Right atrium auricular region (tissue), 2 donors: ENCODE data around the gene ZNF79. TPM values are rescaled to one million over a fixed set of nuclear protein-coding genes. Genes with fewer than 3 reads are reported as not detected.

Experiments used
- DNase-seq: peaks from one replicate; pipeline ENCODE4 v3.0.0-alpha.2; 2019; ENCODE audit warnings: low spot score
- H3K27ac ChIP-seq, 2 donors: fragments of 200-600 bp; sonication (generic); 1 replicate in 1 of 2; 2 replicates in 1 of 2; pipeline ENCODE4 v1.5.1; 2016 to 2019
- H3K27me3 ChIP-seq, 2 donors: fragments of 200-600 bp; sonication (generic); one replicate each; pipeline versions ENCODE4 v1.5.1 to v1.6.0; 2017 to 2019
- H3K36me3 ChIP-seq: fragments of 200-600 bp; sonication (generic); one replicate; pipeline ENCODE4 v1.5.1; 2016
- H3K4me1 ChIP-seq, 2 donors: fragments of 200-600 bp; sonication (generic); one replicate each; pipeline versions ENCODE4 v1.5.1 to v1.6.0; 2017 to 2019
- H3K4me3 ChIP-seq, 2 donors: fragments of 200-600 bp; sonication (generic); 1 replicate in 1 of 2; 2 replicates in 1 of 2; pipeline ENCODE4 v1.5.1; 2017 to 2019; ENCODE audit warnings: mild to moderate bottlenecking in 1 of 2, moderate library complexity in 1 of 2
- H3K9me3 ChIP-seq, 2 donors: fragments of 200-600 bp; sonication (generic); one replicate each; pipeline ENCODE4 v1.5.1; 2019
- total RNA-seq, 2 donors: library from RNA; depleted of rRNA; stranded (reverse); fragments of >200 nt; gene quantifications; one replicate each; pipeline ENCODE4 v1.1.0, GENCODE V29; 2016
- TF ChIP-seq, protein P1 (sequence below), 2 donors: fragments of 200-600 bp; sonication (generic); IDR thresholded peaks; one replicate each; pipeline ENCODE4 v1.5.1; 2019; ENCODE audit warnings: antibody characterized with exemption in 2 of 2

The ZNF79 gene
- total RNA-seq, 2 donors from 2014 or later: 5.7 TPM

DNA sequence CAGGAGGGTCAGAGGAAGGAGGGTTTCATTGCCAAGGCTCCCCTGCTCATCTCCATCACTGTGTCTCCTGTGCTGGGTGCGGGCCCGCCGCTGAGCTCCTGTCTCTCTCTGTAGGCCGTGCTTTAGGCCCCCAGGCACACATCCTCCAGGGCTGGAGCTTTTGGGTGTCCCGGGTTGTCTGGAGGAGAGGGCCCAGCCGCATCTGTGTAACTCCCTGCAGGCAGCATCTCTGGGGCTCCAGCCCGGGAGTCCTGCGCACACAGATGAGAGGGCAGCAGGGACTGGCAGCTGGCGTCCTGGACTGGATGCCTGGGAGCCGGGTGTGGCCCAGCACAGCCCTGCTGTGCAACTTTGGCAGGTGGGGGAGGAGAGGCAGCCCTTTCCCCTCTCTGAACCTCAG is 67.3 kb downstream of the ZNF79 start:
- H3K27me3 ChIP-seq: no peaks in the 10 kb centered on the region
- H3K4me3 ChIP-seq: no peak overlapping the region
- no peak for DNase-seq
- H3K4me1 ChIP-seq: peaks cover 0 to 33% of the 10 kb centered on the region in 2 donors
- H3K9me3 ChIP-seq: no peaks in the 10 kb centered on the region
- peaks cover 69% of the 10 kb centered on the region for H3K36me3 ChIP-seq
- no peak overlapping the region for H3K27ac ChIP-seq
- TF ChIP-seq, protein P1, sequence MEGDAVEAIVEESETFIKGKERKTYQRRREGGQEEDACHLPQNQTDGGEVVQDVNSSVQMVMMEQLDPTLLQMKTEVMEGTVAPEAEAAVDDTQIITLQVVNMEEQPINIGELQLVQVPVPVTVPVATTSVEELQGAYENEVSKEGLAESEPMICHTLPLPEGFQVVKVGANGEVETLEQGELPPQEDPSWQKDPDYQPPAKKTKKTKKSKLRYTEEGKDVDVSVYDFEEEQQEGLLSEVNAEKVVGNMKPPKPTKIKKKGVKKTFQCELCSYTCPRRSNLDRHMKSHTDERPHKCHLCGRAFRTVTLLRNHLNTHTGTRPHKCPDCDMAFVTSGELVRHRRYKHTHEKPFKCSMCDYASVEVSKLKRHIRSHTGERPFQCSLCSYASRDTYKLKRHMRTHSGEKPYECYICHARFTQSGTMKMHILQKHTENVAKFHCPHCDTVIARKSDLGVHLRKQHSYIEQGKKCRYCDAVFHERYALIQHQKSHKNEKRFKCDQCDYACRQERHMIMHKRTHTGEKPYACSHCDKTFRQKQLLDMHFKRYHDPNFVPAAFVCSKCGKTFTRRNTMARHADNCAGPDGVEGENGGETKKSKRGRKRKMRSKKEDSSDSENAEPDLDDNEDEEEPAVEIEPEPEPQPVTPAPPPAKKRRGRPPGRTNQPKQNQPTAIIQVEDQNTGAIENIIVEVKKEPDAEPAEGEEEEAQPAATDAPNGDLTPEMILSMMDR (IDR thresholded peaks at IDR 0.05): no peak

DNA sequence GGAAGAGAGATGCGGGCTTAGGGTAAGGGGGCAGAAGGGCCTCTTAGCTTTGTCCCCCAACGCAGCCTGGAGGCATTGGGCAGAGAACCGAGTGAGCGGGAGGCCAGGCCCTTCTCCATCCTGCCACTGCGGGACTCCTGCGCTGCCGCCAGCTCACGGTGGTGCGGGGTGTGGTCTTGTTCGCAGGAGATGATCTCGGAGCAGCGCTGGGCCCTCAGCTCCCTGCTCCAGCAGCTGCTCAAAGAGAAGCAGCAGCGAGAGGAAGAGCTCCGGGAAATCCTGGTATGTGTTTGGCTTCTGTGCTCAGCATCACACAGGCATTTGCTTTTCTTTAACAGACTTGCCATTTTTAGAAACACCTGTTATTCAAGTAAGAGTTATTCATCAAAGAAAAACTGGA is 68.4 kb downstream of the ZNF79 start:
- no peak for DNase-seq
- Histone ChIP-seq H3K27ac (peak overlapping the region in 1 of 2 donors; percentile 82), H3K36me3 (peaks cover 68% of the 10 kb centered on the region), H3K4me3 (no peak overlapping the region), H3K27me3 (no peaks in the 10 kb centered on the region), H3K9me3 (no peaks in the 10 kb centered on the region), H3K4me1 (peaks cover 0 to 33% of the 10 kb centered on the region in 2 donors)
- TF ChIP-seq, protein P1 (IDR thresholded peaks at IDR 0.05): no peak

DNA sequence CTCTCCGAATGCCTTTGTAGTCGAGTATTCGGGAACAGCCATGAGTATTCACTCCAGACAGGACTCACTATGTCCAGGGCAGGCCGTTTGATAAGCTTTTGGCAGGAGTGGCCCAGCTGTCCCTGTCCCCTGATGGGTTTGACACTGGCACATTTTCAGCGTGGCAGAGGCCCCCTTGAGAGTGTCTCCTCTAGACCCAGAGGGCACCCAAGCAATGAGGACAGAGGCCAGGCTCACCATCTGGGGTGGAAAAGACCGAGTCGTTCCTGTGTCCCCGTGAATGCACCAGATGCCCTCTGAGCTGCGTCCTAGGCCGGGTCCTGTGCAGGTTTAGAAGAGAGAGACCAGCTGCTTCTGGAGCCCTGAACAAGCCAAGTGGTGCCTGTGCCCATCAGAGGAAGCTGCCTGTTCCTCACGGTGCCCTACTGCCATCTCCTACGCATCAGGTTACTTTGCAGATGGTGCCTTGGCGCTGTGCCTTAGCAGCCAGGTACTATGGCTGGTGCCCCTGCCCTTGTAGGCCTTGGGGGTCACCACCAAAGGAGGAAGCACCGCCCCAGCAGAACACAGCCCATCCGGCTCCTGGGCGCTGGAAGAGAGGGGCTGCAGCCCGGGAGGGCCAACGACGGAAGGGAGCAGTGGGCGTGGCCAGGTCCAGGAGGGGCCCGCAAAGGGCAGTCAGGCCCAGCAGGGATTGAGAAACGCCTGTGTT is 69.6 kb downstream of the ZNF79 start:
- H3K36me3 ChIP-seq: peaks cover 68% of the 10 kb centered on the region
- peak overlapping the region; percentile 82 to 88 for H3K27ac ChIP-seq
- H3K4me3 ChIP-seq: no peak overlapping the region

DNA sequence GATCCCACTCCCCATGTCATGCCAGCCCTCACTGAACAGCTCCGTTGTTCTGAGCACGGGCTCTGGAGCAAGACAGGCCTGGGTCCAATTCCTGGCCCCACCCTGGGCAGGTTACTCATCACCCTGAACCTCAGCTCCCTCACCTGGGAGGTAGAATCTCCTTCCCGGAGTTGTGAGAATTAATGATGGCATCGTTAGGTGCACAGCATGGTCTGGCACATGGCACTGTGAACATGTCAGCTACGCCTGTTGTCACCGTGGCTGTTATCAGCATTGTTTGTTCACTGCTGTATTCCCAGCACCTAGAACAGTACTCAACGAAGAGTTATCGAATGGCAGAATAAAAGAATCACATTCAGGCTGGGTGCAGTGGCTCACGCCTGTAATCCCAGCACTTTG is 70.1 kb downstream of the ZNF79 start:
- Histone ChIP-seq H3K9me3 (no peaks in the 10 kb centered on the region), H3K27ac (peak overlapping the region; percentile 82 to 88), H3K4me1 (peaks cover 0 to 33% of the 10 kb centered on the region in 2 donors), H3K36me3 (peaks cover 62% of the 10 kb centered on the region), H3K4me3 (no peak overlapping the region), H3K27me3 (no peaks in the 10 kb centered on the region)
- TF ChIP-seq, protein P1 (IDR thresholded peaks at IDR 0.05): no peak
- DNase-seq: no peak

More for the DNA sequence above, 69.6 kb downstream of the ZNF79 start:
- no peak for DNase-seq
- no peaks in the 10 kb centered on the region for H3K9me3 ChIP-seq
- TF ChIP-seq, protein P1 (IDR thresholded peaks at IDR 0.05): no peak
- peaks cover 0 to 33% of the 10 kb centered on the region in 2 donors for H3K4me1 ChIP-seq
- H3K27me3 ChIP-seq: no peaks in the 10 kb centered on the region

Other genes starting within 250 kb of the ZNF79 start
- 10 to 100 TPM in 1 of 2 donors, 1 to 10 TPM in 1; 8.9 to 17.7 TPM for gene GARNL3, start 159.6 kb upstream of the ZNF79 start, total RNA-seq
- 10 to 100 TPM; 19.2 to 19.8 TPM for gene SLC2A8, start 27.2 kb upstream of the ZNF79 start, total RNA-seq
- gene RPL12, start 27.0 kb downstream of the ZNF79 start, total RNA-seq: 1,000 to 10,000 TPM in 1 of 2 donors, 100 to 1,000 TPM in 1; 623 to 1,266 TPM
- gene LRSAM1, start 27.1 kb downstream of the ZNF79 start, total RNA-seq: 10 to 100 TPM; 12.0 to 23.1 TPM
- 10 to 100 TPM; 44.9 to 72.8 TPM for gene STXBP1, start 187.9 kb downstream of the ZNF79 start, total RNA-seq